ENCODE results near the gene C1orf167. TPM values are rescaled to one million over a fixed set of nuclear protein-coding genes. Genes with fewer than 3 reads are reported as not detected.
A peak's percentile ranks its signal among the peaks of the same experiment; 100 is the strongest.
"Not testable (repeated sequence)": the region's sequence is repeated elsewhere in the genome, so short reads cannot be mapped to it uniquely, and the experiment has no call there.

Gene C1orf167
- total RNA-seq, 1 experiment from 2014 or later: 0.95 TPM

DNA sequence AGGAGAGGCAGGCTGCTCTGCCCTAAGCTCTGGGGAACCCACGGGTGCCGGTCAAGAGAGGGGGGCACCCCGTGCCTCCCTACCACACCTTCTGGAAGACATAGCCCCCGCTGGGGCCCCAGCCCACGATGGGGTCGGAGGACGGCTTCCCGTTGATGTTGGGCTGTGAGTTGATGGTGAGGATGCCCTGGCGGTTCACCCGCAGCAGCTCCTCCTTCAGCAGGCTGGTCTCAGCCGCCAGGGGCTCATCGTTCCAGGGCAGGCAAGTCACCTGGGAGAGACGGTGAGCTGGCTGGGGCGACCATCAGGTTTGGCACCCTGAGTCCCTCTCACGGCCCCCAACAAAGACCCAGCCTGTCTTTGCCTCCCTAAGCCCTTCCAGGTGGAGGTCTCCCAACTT lies 31.8 kb downstream of the C1orf167 start:
- no peak for DNase-seq (ENCODE audit: low read depth)
- in situ Hi-C loops (cut with HindIII; ENCODE audit: low pct_unique_long_range_greater_than_20kb, low sequenced_read_pairs): no loop called here

GRCh38 chr1:11794446-11795237 lies 32.6 kb downstream of the C1orf167 start:
- DNase-seq (ENCODE audit: low read depth): no peak
- in situ Hi-C loops (cut with HindIII; ENCODE audit: low pct_unique_long_range_greater_than_20kb, low sequenced_read_pairs): no loop called here

- in situ Hi-C loops (cut with HindIII; ENCODE audit: low pct_unique_long_range_greater_than_20kb, low sequenced_read_pairs): no loop called here
- no peak for DNase-seq (ENCODE audit: low read depth)
These were observed 33.4 kb downstream of the C1orf167 start for GRCh38 chr1:11795238-11795890.

GRCh38 chr1:11796036-11796828 lies 34.2 kb downstream of the C1orf167 start:
- in situ Hi-C loops (cut with HindIII; ENCODE audit: low pct_unique_long_range_greater_than_20kb, low sequenced_read_pairs): no loop called here
- DNase-seq (ENCODE audit: low read depth): peak; percentile 84

DNA sequence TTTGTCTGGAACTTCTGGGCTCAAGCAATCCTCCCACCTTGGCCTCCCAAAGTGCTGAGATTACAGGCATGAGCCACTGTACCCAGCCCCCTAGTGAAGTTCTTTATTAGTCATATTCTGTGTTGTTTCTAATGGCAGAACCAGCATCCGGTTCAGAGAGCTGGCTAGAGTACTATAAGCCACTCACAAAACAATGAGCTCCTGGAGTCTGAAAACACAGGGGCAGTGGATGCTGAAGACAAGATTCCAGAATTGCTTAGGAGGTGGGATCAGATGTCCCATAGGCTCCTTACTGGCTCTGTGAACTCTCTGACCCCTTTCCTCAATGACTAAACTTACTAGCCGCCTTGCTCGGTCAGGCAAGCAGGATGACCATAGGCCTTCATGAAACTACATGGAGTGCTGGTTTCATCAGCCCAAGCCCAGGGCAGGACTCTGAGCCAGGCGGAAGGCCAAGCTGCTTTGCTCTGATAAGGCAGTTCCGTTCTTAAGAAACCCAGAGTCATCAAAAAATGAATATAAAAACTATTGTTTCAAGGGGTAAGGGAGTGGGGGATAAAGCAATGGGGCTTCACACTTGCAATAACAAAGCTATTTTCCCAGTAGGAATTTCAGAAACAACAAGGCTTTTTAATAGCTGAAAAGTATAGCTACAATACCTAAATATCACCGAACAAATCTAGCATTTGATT lies 35.7 kb downstream of the C1orf167 start:
- in situ Hi-C loops (cut with HindIII; ENCODE audit: low pct_unique_long_range_greater_than_20kb, low sequenced_read_pairs): no loop called here
- peak; percentile 87 for DNase-seq (ENCODE audit: low read depth)

DNA sequence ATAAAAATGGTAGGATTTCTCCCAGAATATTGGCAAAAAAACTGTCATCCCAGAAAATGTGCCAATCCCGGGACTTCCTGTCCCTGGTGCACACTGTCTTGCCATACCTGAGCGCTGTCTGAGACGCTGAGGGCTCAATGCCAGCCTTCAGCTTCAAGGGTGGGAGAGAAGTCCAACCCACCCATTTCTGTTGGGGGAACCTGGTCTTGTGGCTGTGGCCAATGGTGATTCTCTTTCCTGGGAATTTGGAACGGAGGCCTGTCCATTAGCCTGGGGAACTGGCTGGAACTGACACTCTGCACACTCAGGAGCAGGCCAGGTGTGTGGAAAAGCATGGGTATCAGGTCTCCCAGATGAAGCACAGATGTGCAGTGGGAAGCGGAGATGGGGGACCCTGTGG lies 37.1 kb downstream of the C1orf167 start:
- in situ Hi-C loops (cut with HindIII; ENCODE audit: low pct_unique_long_range_greater_than_20kb, low sequenced_read_pairs): no loop called here
- no peak for DNase-seq (ENCODE audit: low read depth)

- DNase-seq (ENCODE audit: low read depth): no peak
- in situ Hi-C loops (cut with HindIII; ENCODE audit: low pct_unique_long_range_greater_than_20kb, low sequenced_read_pairs): no loop called here
These were observed 37.9 kb downstream of the C1orf167 start for GRCh38 chr1:11799896-11800295.

- in situ Hi-C loops (cut with HindIII; ENCODE audit: low pct_unique_long_range_greater_than_20kb, low sequenced_read_pairs): no loop called here
- DNase-seq (ENCODE audit: low read depth): no peak
These were observed 38.4 kb downstream of the C1orf167 start for GRCh38 chr1:11800391-11800755.

- DNase-seq (ENCODE audit: low read depth): peak; percentile 67
- in situ Hi-C loops (cut with HindIII; ENCODE audit: low pct_unique_long_range_greater_than_20kb, low sequenced_read_pairs): no loop called here
These were observed 38.9 kb downstream of the C1orf167 start for GRCh38 chr1:11800756-11801433.

DNA sequence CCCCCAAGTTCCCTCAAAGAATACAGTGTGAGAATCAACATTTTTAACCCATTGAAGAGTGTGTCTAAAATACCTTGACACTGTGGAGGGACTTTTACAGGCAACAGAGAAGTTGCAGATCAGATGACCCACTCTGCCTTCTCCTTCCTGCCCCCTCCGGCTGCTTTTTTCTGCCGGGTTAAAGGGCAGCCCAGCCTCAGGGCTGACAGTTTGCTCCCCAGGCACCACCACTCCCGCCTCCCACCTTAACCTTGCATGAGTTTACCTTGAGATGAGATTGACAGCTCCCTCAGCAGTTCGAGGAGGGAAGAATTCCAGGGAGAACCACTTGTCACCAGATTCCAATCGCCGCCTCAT lies 40.6 kb downstream of the C1orf167 start:
- in situ Hi-C loops (cut with HindIII; ENCODE audit: low pct_unique_long_range_greater_than_20kb, low sequenced_read_pairs): no loop called here
- DNase-seq (ENCODE audit: low read depth): no peak

GRCh38 chr1:11802973-11803885 lies 41.2 kb downstream of the C1orf167 start:
- peak; percentile 94 for DNase-seq (ENCODE audit: low read depth)
- in situ Hi-C loops (cut with HindIII; ENCODE audit: low pct_unique_long_range_greater_than_20kb, low sequenced_read_pairs): no loop called here

- DNase-seq (ENCODE audit: low read depth); in situ Hi-C loops (cut with HindIII; ENCODE audit: low pct_unique_long_range_greater_than_20kb, low sequenced_read_pairs): not testable (repeated sequence)
These were observed 42.1 kb downstream of the C1orf167 start for GRCh38 chr1:11803924-11804665.

- no peak for DNase-seq (ENCODE audit: low read depth)
- in situ Hi-C loops (cut with HindIII; ENCODE audit: low pct_unique_long_range_greater_than_20kb, low sequenced_read_pairs): no loop called here
These were observed 42.9 kb downstream of the C1orf167 start for GRCh38 chr1:11804666-11805421.

DNA sequence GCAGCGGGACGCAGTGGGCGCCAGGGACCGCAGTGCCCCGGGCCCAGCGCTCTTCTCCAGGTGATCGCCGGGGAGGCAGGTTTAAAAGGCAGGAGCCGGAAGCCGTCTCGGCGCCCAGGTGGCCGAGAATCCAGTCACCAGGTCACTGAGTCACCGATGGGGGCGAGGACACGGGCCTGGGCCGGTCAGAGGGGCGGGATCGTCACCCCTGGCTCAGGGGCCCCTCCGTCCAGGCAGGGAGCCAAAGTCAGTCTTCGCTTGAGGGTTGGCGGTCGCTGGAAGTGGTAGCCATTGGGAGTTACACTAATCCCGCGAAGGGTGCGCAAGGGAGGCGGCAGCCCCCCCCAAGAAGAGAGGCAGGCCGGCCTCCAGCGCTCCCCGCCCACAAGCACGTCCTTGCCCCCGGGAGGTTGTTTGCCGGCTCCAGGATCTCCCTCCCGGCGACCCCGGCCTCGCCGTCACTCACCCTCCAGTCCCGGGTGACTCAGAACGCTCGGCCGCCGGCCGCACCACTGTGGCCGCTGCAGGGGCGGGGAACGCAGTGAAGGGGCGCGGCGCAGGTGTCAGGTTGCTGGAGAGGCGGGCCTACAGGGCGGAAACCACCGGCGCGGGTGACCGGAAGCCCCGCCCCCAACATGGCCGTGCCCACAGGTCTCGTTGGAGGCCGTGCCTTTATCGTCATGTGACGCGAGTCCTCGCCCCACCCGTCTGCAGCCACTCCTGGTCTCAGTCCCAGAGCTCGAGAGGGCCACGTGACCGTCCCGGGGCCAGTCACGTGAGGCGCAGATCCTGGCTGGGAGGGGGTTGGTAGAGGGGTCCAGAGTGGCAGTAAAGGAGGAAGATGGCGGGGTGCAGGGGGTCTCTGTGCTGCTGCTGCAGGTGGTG lies 43.7 kb downstream of the C1orf167 start, which contains the start of the genes CLCN6 and MTHFR:
Gene CLCN6 (plus strand): TSS at position 770 of the 885 bp plus-strand sequence. CDS start 72 bp downstream, at position 842.
Gene MTHFR (minus strand): TSS at position 543 of the 885 bp plus-strand sequence. CDS start 2,848 bp downstream, outside the sequence.
- peak; percentile 100 for DNase-seq (ENCODE audit: low read depth)
- in situ Hi-C loops (cut with HindIII; ENCODE audit: low pct_unique_long_range_greater_than_20kb, low sequenced_read_pairs): no loop called here

All from Caki2 (cell line).